ENCODE measurements around the gene FAM210A.

Gene FAM210A

DNA sequence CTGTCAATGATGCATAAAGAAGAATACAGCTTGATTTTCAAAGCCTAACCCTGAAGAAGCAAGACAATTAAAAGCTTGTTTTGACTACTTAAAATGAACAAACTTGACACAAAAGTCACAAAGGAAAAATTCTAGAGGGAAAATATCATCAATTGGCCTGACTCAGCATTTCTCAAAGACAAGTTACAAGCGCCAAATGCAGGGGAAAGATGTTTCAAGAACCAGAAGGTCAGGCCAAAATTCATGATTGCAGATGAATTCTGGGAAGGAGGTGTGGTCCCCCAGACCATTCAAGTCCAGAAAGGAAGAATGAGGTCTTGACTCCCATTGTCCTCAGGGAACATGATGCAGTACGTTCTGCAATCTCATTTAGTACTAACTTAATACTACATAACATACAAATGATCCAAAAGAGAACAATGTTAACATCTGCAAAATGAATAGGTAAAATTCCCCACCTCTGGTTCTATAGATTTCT, 64.5 kb downstream of the FAM210A start:
- Histone ChIP-seq H3K9me3 (ENCODE audit: control insufficient read depth, insufficient read depth, low read length) (no peaks in the 10 kb centered on the region), H3K4me3 (ENCODE audit: low read depth, low read length) (no peak overlapping the region), H3K4me1 (ENCODE audit: control insufficient read depth, insufficient read depth, low read length) (no peaks in the 10 kb centered on the region), H3K9ac (ENCODE audit: low read depth, low read length) (no peak overlapping the region), H3K27ac (ENCODE audit: low read depth, low read length) (no peak overlapping the region), H3K36me3 (ENCODE audit: control insufficient read depth, insufficient read depth, low read length) (peaks cover 13% of the 10 kb centered on the region), H3K27me3 (ENCODE audit: control insufficient read depth, insufficient read depth, low read length) (no peaks in the 10 kb centered on the region)

GRCh38 chr18:13661051-13661778, 65.1 kb downstream of the FAM210A start:
- H3K36me3 ChIP-seq (ENCODE audit: control insufficient read depth, insufficient read depth, low read length): peaks cover 9% of the 10 kb centered on the region
- H3K9ac ChIP-seq (ENCODE audit: low read depth, low read length): no peak overlapping the region
- no peaks in the 10 kb centered on the region for H3K9me3 ChIP-seq (ENCODE audit: control insufficient read depth, insufficient read depth, low read length)
- no peak overlapping the region for H3K27ac ChIP-seq (ENCODE audit: low read depth, low read length)
- H3K4me1 ChIP-seq (ENCODE audit: control insufficient read depth, insufficient read depth, low read length): no peaks in the 10 kb centered on the region
- H3K27me3 ChIP-seq (ENCODE audit: control insufficient read depth, insufficient read depth, low read length): no peaks in the 10 kb centered on the region
- H3K4me3 ChIP-seq (ENCODE audit: low read depth, low read length): no peak overlapping the region

GRCh38 chr18:13660510-13660909, 65.8 kb downstream of the FAM210A start:
- 0 out of 2 replicates have a peak, but pooled peaks cover 2% of the 10 kb centered on the region for H3K36me3 ChIP-seq (ENCODE audit: control insufficient read depth, insufficient read depth, low read length)
- H3K9ac ChIP-seq (ENCODE audit: low read depth, low read length): no peak overlapping the region
- H3K4me3 ChIP-seq (ENCODE audit: low read depth, low read length): no peak overlapping the region
- H3K4me1 ChIP-seq (ENCODE audit: control insufficient read depth, insufficient read depth, low read length): no peaks in the 10 kb centered on the region
- no peaks in the 10 kb centered on the region for H3K27me3 ChIP-seq (ENCODE audit: control insufficient read depth, insufficient read depth, low read length)
- H3K27ac ChIP-seq (ENCODE audit: low read depth, low read length): no peak overlapping the region
- no peaks in the 10 kb centered on the region for H3K9me3 ChIP-seq (ENCODE audit: control insufficient read depth, insufficient read depth, low read length)

DNA sequence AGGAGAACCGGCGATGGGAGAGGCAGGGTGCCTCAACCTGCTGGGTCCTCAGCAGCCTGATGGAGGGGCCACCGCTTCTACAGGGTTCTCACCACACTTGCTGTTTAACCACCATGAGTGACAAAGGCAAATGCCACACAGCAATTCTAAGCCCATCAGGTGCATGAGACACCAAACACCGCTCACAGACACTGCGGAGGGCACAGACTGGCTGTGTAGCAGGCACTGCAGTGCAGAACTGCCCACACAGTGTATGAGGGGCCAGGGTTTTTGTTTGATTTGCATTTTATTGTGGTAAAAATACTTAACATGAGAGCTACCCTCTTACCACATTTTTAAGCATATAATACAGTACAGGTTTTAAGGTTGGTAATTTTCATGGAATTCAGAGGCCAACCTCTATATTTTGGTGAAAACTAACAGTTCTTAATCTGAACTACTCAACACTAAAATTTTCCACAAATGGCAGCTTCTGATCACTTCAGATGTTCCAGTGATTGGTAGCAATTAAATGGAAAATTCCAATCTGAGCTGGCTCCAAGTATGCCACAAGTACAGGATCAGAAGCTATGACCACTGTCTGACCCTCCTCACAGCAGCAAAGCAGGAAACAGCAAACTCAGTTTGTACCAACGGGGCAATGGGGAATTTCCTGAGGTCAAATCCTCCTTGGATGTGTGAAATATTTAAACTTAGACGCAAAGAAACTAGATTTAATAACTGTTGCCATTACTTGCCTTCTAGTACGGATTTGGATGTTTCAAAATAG, 67.7 kb downstream of the FAM210A start:
- Histone ChIP-seq H3K4me3 (ENCODE audit: low read depth, low read length) (no peak overlapping the region), H3K4me1 (ENCODE audit: control insufficient read depth, insufficient read depth, low read length) (peaks cover 5% of the 10 kb centered on the region; the same call in 1 of the 2 replicates), H3K27ac (ENCODE audit: low read depth, low read length) (no peak overlapping the region), H3K36me3 (ENCODE audit: control insufficient read depth, insufficient read depth, low read length) (no peaks in the 10 kb centered on the region), H3K9me3 (ENCODE audit: control insufficient read depth, insufficient read depth, low read length) (no peaks in the 10 kb centered on the region), H3K27me3 (ENCODE audit: control insufficient read depth, insufficient read depth, low read length) (no peaks in the 10 kb centered on the region), H3K9ac (ENCODE audit: low read depth, low read length) (no peak overlapping the region)

DNA sequence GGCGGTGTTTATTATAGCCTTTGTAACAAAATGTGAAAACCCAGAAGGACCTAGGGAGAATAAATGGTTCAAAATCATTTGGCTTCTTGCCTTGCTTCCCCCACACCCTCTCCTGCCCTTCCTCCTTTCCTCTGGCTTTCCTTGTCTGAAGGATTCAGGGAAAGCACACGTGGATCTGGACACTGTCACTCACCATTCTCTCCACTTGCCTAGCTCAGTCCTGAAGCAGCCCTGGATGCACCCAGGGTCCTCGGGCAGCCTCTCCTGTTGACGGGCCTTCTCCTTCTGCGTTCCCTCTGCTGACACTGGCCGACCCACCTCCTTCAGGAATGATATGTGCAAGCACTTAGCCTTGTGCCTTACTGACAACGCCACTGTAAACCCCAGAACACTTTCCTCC, 68.4 kb downstream of the FAM210A start:
- Histone ChIP-seq H3K4me1 (ENCODE audit: control insufficient read depth, insufficient read depth, low read length) (peaks cover 5% of the 10 kb centered on the region; the same call in 1 of the 2 replicates), H3K4me3 (ENCODE audit: low read depth, low read length) (no peak overlapping the region), H3K9ac (ENCODE audit: low read depth, low read length) (no peak overlapping the region), H3K27ac (ENCODE audit: low read depth, low read length) (no peak overlapping the region), H3K36me3 (ENCODE audit: control insufficient read depth, insufficient read depth, low read length) (no peaks in the 10 kb centered on the region), H3K9me3 (ENCODE audit: control insufficient read depth, insufficient read depth, low read length) (no peaks in the 10 kb centered on the region), H3K27me3 (ENCODE audit: control insufficient read depth, insufficient read depth, low read length) (no peaks in the 10 kb centered on the region)

DNA sequence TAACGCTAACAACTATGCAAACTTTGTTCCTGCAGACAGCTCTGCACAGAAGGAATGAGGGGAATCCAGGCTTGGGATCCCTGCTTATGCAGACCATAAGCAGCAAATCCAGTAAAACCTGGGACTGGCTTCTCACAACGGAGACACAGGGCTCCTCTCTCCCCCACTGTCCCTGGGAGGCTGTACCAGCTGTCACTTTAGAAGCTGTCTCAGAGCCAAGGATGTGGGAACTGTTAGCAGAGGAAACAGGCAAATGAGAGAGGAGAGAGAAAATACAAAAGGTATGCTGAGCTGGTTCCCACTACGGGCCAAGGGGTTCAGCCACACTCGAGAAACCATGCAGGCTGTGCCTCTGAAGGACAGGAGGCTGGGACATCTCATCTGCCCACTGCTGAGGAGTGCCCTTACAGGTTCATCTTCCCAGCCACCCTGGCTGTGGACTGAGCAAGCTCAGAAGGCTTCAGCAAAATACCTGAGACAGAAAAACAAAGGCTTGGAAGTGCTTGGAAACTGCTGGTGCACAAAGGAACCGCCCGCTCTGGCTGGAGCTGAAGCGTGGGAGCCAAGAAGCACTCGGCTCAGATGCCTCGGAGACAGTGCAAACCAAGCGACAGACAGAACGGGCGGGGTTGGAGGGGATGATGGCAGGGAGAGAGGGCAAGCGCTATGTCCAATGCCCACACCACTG, 72.5 kb downstream of the FAM210A start:
- Histone ChIP-seq H3K36me3 (ENCODE audit: control insufficient read depth, insufficient read depth, low read length) (no peaks in the 10 kb centered on the region), H3K9me3 (ENCODE audit: control insufficient read depth, insufficient read depth, low read length) (no peaks in the 10 kb centered on the region), H3K9ac (ENCODE audit: low read depth, low read length) (no peak overlapping the region), H3K27me3 (ENCODE audit: control insufficient read depth, insufficient read depth, low read length) (no peaks in the 10 kb centered on the region), H3K27ac (ENCODE audit: low read depth, low read length) (no peak overlapping the region), H3K4me3 (ENCODE audit: low read depth, low read length) (no peak overlapping the region), H3K4me1 (ENCODE audit: control insufficient read depth, insufficient read depth, low read length) (peaks cover 5% of the 10 kb centered on the region; the same call in 1 of the 2 replicates)

- no peaks in the 10 kb centered on the region for H3K9me3 ChIP-seq (ENCODE audit: control insufficient read depth, insufficient read depth, low read length)
- no peak overlapping the region for H3K4me3 ChIP-seq (ENCODE audit: low read depth, low read length)
- H3K9ac ChIP-seq (ENCODE audit: low read depth, low read length): no peak overlapping the region
- H3K27ac ChIP-seq (ENCODE audit: low read depth, low read length): no peak overlapping the region
- no peaks in the 10 kb centered on the region for H3K27me3 ChIP-seq (ENCODE audit: control insufficient read depth, insufficient read depth, low read length)
- H3K36me3 ChIP-seq (ENCODE audit: control insufficient read depth, insufficient read depth, low read length): no peaks in the 10 kb centered on the region
- H3K4me1 ChIP-seq (ENCODE audit: control insufficient read depth, insufficient read depth, low read length): peaks cover 5% of the 10 kb centered on the region; the same call in 1 of the 2 replicates
Observed at GRCh38 chr18:13649397-13650390, 76.7 kb downstream of the FAM210A start.

GRCh38 chr18:13647761-13648160, 78.6 kb downstream of the FAM210A start:
- Histone ChIP-seq H3K27me3 (ENCODE audit: control insufficient read depth, insufficient read depth, low read length) (no peaks in the 10 kb centered on the region), H3K9ac (ENCODE audit: low read depth, low read length) (no peak overlapping the region), H3K4me1 (ENCODE audit: control insufficient read depth, insufficient read depth, low read length) (no peaks in the 10 kb centered on the region), H3K36me3 (ENCODE audit: control insufficient read depth, insufficient read depth, low read length) (no peaks in the 10 kb centered on the region), H3K9me3 (ENCODE audit: control insufficient read depth, insufficient read depth, low read length) (no peaks in the 10 kb centered on the region), H3K4me3 (ENCODE audit: low read depth, low read length) (no peak overlapping the region), H3K27ac (ENCODE audit: low read depth, low read length) (no peak overlapping the region)

GRCh38 chr18:13646633-13647032, 79.7 kb downstream of the FAM210A start:
- Histone ChIP-seq H3K27me3 (ENCODE audit: control insufficient read depth, insufficient read depth, low read length) (no peaks in the 10 kb centered on the region), H3K27ac (ENCODE audit: low read depth, low read length) (no peak overlapping the region), H3K4me1 (ENCODE audit: control insufficient read depth, insufficient read depth, low read length) (no peaks in the 10 kb centered on the region), H3K36me3 (ENCODE audit: control insufficient read depth, insufficient read depth, low read length) (no peaks in the 10 kb centered on the region), H3K9ac (ENCODE audit: low read depth, low read length) (no peak overlapping the region), H3K9me3 (ENCODE audit: control insufficient read depth, insufficient read depth, low read length) (no peaks in the 10 kb centered on the region), H3K4me3 (ENCODE audit: low read depth, low read length) (no peak overlapping the region)

GRCh38 chr18:13645093-13645492, 81.3 kb downstream of the FAM210A start:
- Histone ChIP-seq H3K4me1 (ENCODE audit: control insufficient read depth, insufficient read depth, low read length) (no peaks in the 10 kb centered on the region), H3K27ac (ENCODE audit: low read depth, low read length) (no peak overlapping the region), H3K4me3 (ENCODE audit: low read depth, low read length) (no peak overlapping the region), H3K9me3 (ENCODE audit: control insufficient read depth, insufficient read depth, low read length) (no peaks in the 10 kb centered on the region), H3K36me3 (ENCODE audit: control insufficient read depth, insufficient read depth, low read length) (no peaks in the 10 kb centered on the region), H3K27me3 (ENCODE audit: control insufficient read depth, insufficient read depth, low read length) (peaks cover 6% of the 10 kb centered on the region; the same call in 1 of the 2 replicates), H3K9ac (ENCODE audit: low read depth, low read length) (no peak overlapping the region)

Data from HUES48 (cell line).